H1 (cell line): ENCODE data around the gene KCNMB2. TPM values are rescaled to one million over a fixed set of nuclear protein-coding genes. Genes with fewer than 3 reads are reported as not detected.

Source experiments
- CHD2 ChIP-seq: IDR thresholded peaks from 2 replicates; pipeline ENCODE4 v1.6.1; 2012; ENCODE audit warnings: low read length, improper control_type of control experiment
- CHD7 ChIP-seq: fragments of 300-600 bp; sonication (generic); IDR thresholded peaks from 2 replicates; pipeline ENCODE4 v1.7.1; 2012; ENCODE audit warnings: low read length, moderate library complexity, mild to moderate bottlenecking, inconsistent platforms; ENCODE audit not compliant: insufficient replicate concordance
- NRF1 ChIP-seq: IDR thresholded peaks from 2 replicates; pipeline ENCODE4 v1.6.1; 2011; ENCODE audit warnings: mild to moderate bottlenecking, low read depth, low read length, improper control_type of control experiment
- POLR2AphosphoS5 ChIP-seq: IDR thresholded peaks from 2 replicates; pipeline ENCODE4 v1.6.1; 2011; ENCODE audit warnings: low read depth, low read length
- polyA plus RNA-seq, 7 experiments: library from polyadenylated mRNA; depleted of rRNA in 3 of 7; stranded (reverse) in 5 of 7; unstranded in 2 of 7; fragments of >200 nt in 5 of 7; fragments of 200-250 nt in 2 of 7; gene quantifications; 1 replicate in 5 of 7; 2 replicates in 1 of 7; 4 replicates in 1 of 7; pipeline versions ENCODE4 v1.2.1 to v1.2.3, GENCODE V29; 2011 to 2013; ENCODE audit warnings: missing spikeins in 2 of 7, mixed read lengths in 2 of 7
- total RNA-seq: library from RNA; stranded (reverse); fragmentation: NEBNext Ultra II Directional; extraction: Animal tissue kit (Norgen Biotek cat#: 25700); gene quantifications from 2 replicates; pipeline ENCODE4 v1.2.1, GENCODE V29; 2021

KCNMB2 gene
- total and polyA plus RNA-seq, 2 of the 8 experiments (the other 6 are each of a cell fraction or from before 2014, with no cell fraction given), result not detected

GRCh38 chr3:178835033-178835432 is 298.8 kb downstream of the KCNMB2 start (continued):
- TF ChIP-seq CHD7 (no peak), NRF1 (no peak), POLR2AphosphoS5 (no peak), CHD2 (no peak)
